Esophagus muscularis mucosa (tissue), 4 donors: ENCODE measurements around the gene PDF.

Experiments
- EP300 ChIP-seq: sonication (generic); formaldehyde crosslinking; IDR thresholded peaks from one replicate; pipeline ENCODE4 v1.6.1; 2017; ENCODE audit warnings: antibody characterized with exemption
- POLR2A ChIP-seq: fragments of 450-650 bp; IDR thresholded peaks from one replicate; pipeline ENCODE4 v1.6.1; 2017; ENCODE audit warnings: antibody characterized with exemption, moderate library complexity, mild to moderate bottlenecking, low read depth
- POLR2AphosphoS5 ChIP-seq, 2 donors: sonication (generic); formaldehyde crosslinking; IDR thresholded peaks; one replicate each; pipeline ENCODE4 v1.6.1; 2017; ENCODE audit warnings: antibody characterized with exemption in 2 of 2
- TF ChIP-seq, protein P1 (sequence below), 3 experiments: fragments of 200-600 bp in 2 of 3; fragments of 450-650 bp in 1 of 3; sonication (generic) in 2 of 3; IDR thresholded peaks; one replicate each; pipeline ENCODE4 v1.5.1; 2017 to 2019; ENCODE audit warnings: antibody characterized with exemption in 3 of 3, mild to moderate bottlenecking in 2 of 3, moderate library complexity in 1 of 3

DNA sequence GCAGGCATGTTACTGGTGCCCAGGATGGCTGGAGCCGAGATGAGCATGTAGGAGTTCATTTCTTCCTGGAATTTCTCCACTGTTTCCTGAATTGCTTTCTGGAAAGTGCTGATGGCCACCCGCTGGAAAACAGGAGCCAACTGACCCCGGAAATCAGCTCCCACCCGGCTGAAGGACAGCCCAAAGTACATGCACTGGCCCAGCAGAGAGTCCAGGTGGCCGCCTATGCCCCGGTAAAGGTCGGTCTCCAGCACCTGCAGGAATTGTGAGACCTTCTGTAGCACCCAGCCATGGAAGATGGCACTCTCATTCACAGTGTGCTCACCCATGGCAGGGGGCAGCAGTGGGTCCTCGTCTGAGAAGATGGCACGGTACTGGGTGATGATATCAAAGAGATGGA is 4.3 kb upstream of the PDF start:
- TF ChIP-seq, protein P1, sequence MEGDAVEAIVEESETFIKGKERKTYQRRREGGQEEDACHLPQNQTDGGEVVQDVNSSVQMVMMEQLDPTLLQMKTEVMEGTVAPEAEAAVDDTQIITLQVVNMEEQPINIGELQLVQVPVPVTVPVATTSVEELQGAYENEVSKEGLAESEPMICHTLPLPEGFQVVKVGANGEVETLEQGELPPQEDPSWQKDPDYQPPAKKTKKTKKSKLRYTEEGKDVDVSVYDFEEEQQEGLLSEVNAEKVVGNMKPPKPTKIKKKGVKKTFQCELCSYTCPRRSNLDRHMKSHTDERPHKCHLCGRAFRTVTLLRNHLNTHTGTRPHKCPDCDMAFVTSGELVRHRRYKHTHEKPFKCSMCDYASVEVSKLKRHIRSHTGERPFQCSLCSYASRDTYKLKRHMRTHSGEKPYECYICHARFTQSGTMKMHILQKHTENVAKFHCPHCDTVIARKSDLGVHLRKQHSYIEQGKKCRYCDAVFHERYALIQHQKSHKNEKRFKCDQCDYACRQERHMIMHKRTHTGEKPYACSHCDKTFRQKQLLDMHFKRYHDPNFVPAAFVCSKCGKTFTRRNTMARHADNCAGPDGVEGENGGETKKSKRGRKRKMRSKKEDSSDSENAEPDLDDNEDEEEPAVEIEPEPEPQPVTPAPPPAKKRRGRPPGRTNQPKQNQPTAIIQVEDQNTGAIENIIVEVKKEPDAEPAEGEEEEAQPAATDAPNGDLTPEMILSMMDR (IDR thresholded peaks at IDR 0.05), result no peak
- TF ChIP-seq POLR2A (no peak), EP300 (no peak), POLR2AphosphoS5 (IDR thresholded peaks at IDR 0.05) (no peak)
